Measurements from ENCODE around the gene ZNF580.

ZNF580 gene

DNA sequence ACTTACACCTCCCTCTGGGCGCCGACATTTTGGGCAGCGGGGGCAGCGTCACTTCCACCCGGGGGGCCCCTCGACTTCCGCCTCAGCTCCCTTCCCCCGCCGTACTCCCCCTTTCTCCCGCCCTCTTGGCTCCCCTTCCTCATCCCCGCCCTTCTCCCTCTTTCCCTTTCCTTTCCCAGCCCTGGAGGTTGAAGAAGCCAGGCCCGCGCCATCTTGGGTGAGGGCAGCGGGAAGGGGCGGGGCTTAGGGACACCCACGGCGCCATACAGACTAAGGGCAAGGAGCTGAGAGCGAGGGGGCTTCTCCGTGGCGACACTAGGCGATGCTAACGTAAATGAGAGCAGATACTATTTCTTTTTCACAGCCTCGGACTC lies 41.3 kb upstream of the ZNF580 start, which contains the start of gene FIZ1:
Gene FIZ1 (minus strand): TSS at position 50 of the 374 bp plus-strand sequence. CDS start 1,652 bp downstream, outside the sequence.
- Histone ChIP-seq H3K9me3 (ENCODE audit: severe bottlenecking) (no peaks in the 10 kb centered on the region), H3K27me3 (ENCODE audit: insufficient read depth, poor library complexity, severe bottlenecking) (no peaks in the 10 kb centered on the region), H3K27ac (ENCODE audit: poor library complexity, severe bottlenecking) (peak within 1 kb of the TSS; percentile 83), H3K4me3 (ENCODE audit: severe bottlenecking) (peak within 1 kb of the TSS; percentile 67), H3K4me1 (ENCODE audit: insufficient read depth, poor library complexity, severe bottlenecking) (peaks cover 9% of the 10 kb centered on the region), H3K36me3 (ENCODE audit: low read depth) (peaks cover 24% of the 10 kb centered on the region)
- peak; percentile 80 for ATAC-seq (ENCODE audit: low read depth)
- peak; percentile 95 for DNase-seq (ENCODE audit: low spot score)
- TF ChIP-seq, protein P1, sequence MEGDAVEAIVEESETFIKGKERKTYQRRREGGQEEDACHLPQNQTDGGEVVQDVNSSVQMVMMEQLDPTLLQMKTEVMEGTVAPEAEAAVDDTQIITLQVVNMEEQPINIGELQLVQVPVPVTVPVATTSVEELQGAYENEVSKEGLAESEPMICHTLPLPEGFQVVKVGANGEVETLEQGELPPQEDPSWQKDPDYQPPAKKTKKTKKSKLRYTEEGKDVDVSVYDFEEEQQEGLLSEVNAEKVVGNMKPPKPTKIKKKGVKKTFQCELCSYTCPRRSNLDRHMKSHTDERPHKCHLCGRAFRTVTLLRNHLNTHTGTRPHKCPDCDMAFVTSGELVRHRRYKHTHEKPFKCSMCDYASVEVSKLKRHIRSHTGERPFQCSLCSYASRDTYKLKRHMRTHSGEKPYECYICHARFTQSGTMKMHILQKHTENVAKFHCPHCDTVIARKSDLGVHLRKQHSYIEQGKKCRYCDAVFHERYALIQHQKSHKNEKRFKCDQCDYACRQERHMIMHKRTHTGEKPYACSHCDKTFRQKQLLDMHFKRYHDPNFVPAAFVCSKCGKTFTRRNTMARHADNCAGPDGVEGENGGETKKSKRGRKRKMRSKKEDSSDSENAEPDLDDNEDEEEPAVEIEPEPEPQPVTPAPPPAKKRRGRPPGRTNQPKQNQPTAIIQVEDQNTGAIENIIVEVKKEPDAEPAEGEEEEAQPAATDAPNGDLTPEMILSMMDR (IDR thresholded peaks at IDR 0.05; ENCODE audit: poor library complexity, severe bottlenecking), result no peak

DNA sequence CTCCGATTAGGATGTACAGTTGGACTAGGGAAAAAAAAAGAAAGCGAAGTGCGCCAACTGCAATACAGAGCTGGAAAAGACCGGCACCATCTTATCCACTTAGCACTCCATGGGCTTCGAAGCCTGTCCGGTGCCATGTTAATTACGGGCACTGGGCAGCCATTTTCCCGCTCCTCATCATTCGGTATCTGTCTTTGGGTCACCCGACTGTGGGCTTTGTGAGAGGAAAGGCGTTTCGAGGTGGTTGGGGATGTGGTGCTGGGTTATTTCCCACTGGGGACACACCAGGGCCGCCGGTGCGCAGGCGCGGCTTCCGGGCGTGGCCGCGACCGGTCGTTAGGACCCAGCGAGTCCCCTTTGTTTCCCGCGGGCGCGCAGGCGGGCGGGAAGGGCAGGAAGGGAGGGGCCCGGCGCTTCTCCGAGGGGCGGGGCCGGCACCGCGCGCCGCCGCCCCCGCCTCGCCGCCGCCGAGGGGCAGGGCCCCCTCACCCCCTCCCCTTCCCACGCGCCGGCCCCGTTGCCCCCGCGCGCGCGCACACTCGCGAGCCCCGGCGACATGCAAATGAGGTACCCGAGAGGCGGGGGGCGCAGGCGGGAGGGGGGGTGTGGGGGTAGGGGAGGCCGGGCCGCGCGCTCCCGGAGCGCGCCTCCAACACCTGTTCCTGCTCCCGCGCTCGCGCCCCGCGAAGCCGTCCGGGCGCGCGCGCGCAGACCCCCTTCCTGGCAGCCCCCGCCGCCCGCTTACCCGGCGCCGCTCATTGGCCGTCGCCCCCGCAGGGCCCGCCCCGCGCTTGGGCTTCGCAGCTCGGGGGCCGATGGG lies 40.8 kb upstream of the ZNF580 start, which contains the start of gene ZNF524:
Gene ZNF524 (plus strand): TSS at position 447 of the 820 bp plus-strand sequence. CDS start 1,825 bp downstream, outside the sequence.
- ATAC-seq (ENCODE audit: low read depth), result peak; percentile 59
- Histone ChIP-seq H3K27me3 (ENCODE audit: insufficient read depth, poor library complexity, severe bottlenecking) (no peaks in the 10 kb centered on the region), H3K4me1 (ENCODE audit: insufficient read depth, poor library complexity, severe bottlenecking) (peaks cover 9% of the 10 kb centered on the region), H3K36me3 (ENCODE audit: low read depth) (peaks cover 21% of the 10 kb centered on the region), H3K27ac (ENCODE audit: poor library complexity, severe bottlenecking) (peak within 1 kb of the TSS; percentile 83), H3K4me3 (ENCODE audit: severe bottlenecking) (peak within 1 kb of the TSS; percentile 67), H3K9me3 (ENCODE audit: severe bottlenecking) (no peaks in the 10 kb centered on the region)
- TF ChIP-seq, protein P1 (IDR thresholded peaks at IDR 0.05; ENCODE audit: poor library complexity, severe bottlenecking), result no peak
- no peak for DNase-seq (ENCODE audit: low spot score)

DNA sequence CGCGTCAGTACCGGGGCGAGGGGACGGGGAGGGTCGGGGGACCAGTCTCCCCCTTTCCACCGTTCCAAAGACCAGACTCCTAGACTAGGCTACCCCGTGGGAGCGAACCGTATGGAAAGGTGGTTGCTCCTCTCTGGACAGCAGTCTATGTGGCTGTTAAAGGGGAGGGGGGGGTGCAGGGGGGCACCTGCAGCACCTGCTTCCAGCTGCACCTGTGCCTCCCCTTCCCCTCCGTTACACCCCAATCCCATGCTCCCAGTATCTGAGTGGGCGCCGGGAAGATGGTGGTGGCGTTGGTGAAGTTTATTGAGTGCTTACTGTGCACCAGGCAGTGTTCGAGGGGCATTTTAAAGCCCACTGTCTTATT lies 40.2 kb upstream of the ZNF580 start:
- no peaks in the 10 kb centered on the region for H3K27me3 ChIP-seq (ENCODE audit: insufficient read depth, poor library complexity, severe bottlenecking)
- TF ChIP-seq, protein P1 (IDR thresholded peaks at IDR 0.05; ENCODE audit: poor library complexity, severe bottlenecking), result no peak
- ATAC-seq (ENCODE audit: low read depth), result no peak
- H3K27ac ChIP-seq (ENCODE audit: poor library complexity, severe bottlenecking), result peak overlapping the region; percentile 83
- H3K36me3 ChIP-seq (ENCODE audit: low read depth), result peaks cover 15% of the 10 kb centered on the region
- no peaks in the 10 kb centered on the region for H3K9me3 ChIP-seq (ENCODE audit: severe bottlenecking)
- DNase-seq (ENCODE audit: low spot score), result no peak
- H3K4me3 ChIP-seq (ENCODE audit: severe bottlenecking), result peak overlapping the region; percentile 67
- peaks cover 9% of the 10 kb centered on the region for H3K4me1 ChIP-seq (ENCODE audit: insufficient read depth, poor library complexity, severe bottlenecking)

DNA sequence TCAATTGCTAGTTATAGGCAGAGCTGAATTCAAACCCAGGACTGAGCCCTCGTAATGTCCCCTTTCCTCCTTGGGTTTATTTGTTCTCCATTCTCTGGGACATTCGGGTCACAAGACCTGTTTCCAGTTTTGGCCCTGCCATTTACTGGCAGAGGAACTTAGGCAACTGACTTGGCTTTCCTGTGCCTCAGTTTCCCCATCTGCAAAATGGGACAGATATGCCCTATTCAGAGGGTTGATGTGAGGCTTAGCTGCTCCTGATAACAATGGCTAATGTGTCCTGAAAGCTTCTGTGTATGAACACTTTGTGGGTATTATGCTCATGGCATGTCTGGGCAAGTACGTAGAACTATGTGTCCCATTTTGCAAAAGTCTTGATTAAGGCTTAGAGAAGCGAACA lies 39.7 kb upstream of the ZNF580 start:
- DNase-seq (ENCODE audit: low spot score), result no peak
- no peaks in the 10 kb centered on the region for H3K27me3 ChIP-seq (ENCODE audit: insufficient read depth, poor library complexity, severe bottlenecking)
- no peak for ATAC-seq (ENCODE audit: low read depth)
- peak overlapping the region; percentile 83 for H3K27ac ChIP-seq (ENCODE audit: poor library complexity, severe bottlenecking)
- peaks cover 12% of the 10 kb centered on the region; the same call in 1 of the 2 replicates for H3K36me3 ChIP-seq (ENCODE audit: low read depth)
- peak overlapping the region; percentile 67 for H3K4me3 ChIP-seq (ENCODE audit: severe bottlenecking)
- peaks cover 9% of the 10 kb centered on the region for H3K4me1 ChIP-seq (ENCODE audit: insufficient read depth, poor library complexity, severe bottlenecking)
- H3K9me3 ChIP-seq (ENCODE audit: severe bottlenecking), result no peaks in the 10 kb centered on the region
- TF ChIP-seq, protein P1 (IDR thresholded peaks at IDR 0.05; ENCODE audit: poor library complexity, severe bottlenecking), result no peak

Data from RWPE2 (cell line).